ENCODE measurements around the gene HPD.

DNA sequence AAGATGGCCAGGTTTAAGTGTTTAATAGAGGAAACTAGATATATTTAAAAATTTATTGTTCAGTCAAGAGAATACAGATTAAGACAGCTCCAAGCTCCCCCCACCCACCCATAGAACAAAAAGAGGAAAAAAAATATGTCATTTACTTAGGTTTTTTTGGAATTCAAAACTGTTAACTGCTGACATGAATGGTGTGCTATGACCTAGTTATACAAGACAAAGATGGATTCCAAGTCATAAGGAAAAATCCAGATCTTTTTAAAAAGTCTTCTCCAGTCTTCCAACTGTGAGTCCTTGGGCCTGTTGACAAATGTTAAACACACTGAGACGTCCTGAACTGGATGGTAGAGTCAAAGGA is 56.2 kb downstream of the HPD start:
- TF ChIP-seq, protein P1, sequence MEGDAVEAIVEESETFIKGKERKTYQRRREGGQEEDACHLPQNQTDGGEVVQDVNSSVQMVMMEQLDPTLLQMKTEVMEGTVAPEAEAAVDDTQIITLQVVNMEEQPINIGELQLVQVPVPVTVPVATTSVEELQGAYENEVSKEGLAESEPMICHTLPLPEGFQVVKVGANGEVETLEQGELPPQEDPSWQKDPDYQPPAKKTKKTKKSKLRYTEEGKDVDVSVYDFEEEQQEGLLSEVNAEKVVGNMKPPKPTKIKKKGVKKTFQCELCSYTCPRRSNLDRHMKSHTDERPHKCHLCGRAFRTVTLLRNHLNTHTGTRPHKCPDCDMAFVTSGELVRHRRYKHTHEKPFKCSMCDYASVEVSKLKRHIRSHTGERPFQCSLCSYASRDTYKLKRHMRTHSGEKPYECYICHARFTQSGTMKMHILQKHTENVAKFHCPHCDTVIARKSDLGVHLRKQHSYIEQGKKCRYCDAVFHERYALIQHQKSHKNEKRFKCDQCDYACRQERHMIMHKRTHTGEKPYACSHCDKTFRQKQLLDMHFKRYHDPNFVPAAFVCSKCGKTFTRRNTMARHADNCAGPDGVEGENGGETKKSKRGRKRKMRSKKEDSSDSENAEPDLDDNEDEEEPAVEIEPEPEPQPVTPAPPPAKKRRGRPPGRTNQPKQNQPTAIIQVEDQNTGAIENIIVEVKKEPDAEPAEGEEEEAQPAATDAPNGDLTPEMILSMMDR (conservative IDR thresholded peaks at IDR 0.05; ENCODE audit: low read length): no peak
- no peak for TF ChIP-seq EZH2phosphoT487 (IDR thresholded peaks at IDR 0.05; ENCODE audit: borderline replicate concordance, low read depth, low read length)
